Neural crest cell (in vitro differentiated cells): Measurements from ENCODE around the gene LUZP4. TPM values are rescaled to one million over a fixed set of nuclear protein-coding genes. Genes with fewer than 3 reads are reported as not detected.
A peak's percentile ranks its signal among the peaks of the same experiment; 100 is the strongest.
"Not testable (repeated sequence)": the region's sequence is repeated elsewhere in the genome, so short reads cannot be mapped to it uniquely, and the experiment has no call there.

ENCODE experiments used
- DNase-seq: peaks from one replicate; pipeline ENCODE4 v3.0.0; 2021; ENCODE audit warnings: low read depth, mixed read lengths, low spot score
- H3K27ac Mint-ChIP-seq: one replicate; pipeline ENCODE4 v1.8.0; 2021; ENCODE audit warnings: mild to moderate bottlenecking, mixed read lengths; ENCODE audit not compliant: unreplicated experiment
- H3K27me3 Mint-ChIP-seq: 2 replicates; pipeline ENCODE4 v1.8.0; 2021; ENCODE audit warnings: low read depth, mild to moderate bottlenecking, mixed read lengths
- H3K36me3 Mint-ChIP-seq: 2 replicates; pipeline ENCODE4 v1.8.0; 2021; ENCODE audit warnings: low read depth, mild to moderate bottlenecking, mixed read lengths
- H3K4me1 Mint-ChIP-seq: 2 replicates; pipeline ENCODE4 v1.8.0; 2021; ENCODE audit warnings: mixed read lengths
- H3K4me3 Mint-ChIP-seq: one replicate; pipeline ENCODE4 v1.8.0; 2021; ENCODE audit warnings: mild to moderate bottlenecking, mixed read lengths
- H3K9me3 Mint-ChIP-seq: 2 replicates; pipeline ENCODE4 v1.8.0; 2021; ENCODE audit warnings: mixed read lengths
- CTCF ChIP-seq: fragments of 200-600 bp; sonication (generic); conservative IDR thresholded peaks from 2 replicates; pipeline ENCODE4 v1.5.0; 2021; ENCODE audit warnings: antibody characterized with exemption, mild to moderate bottlenecking
- total RNA-seq: library from RNA; stranded (reverse); gene quantifications from 2 replicates; pipeline ENCODE4 v1.2.1, GENCODE V29; 2021

The LUZP4 gene
- total RNA-seq, 1 donor from 2014 or later: not detected

- Mint-ChIP-seq H3K36me3 (peaks cover 9% of the 10 kb centered on the region), H3K27me3 (no peaks in the 10 kb centered on the region), H3K9me3 (peaks cover 13% of the 10 kb centered on the region), H3K4me3 (no peak overlapping the region), H3K4me1 (peaks cover 46% of the 10 kb centered on the region), H3K27ac (peak overlapping the region; percentile 92)
- no peak for TF ChIP-seq CTCF
- DNase-seq: no peak
Observed at GRCh38 chrX:115345615-115346014, 56.1 kb downstream of the LUZP4 start.

GRCh38 chrX:115346738-115347137 lies 57.2 kb downstream of the LUZP4 start:
- not testable (repeated sequence) for DNase-seq, H3K4me3 Mint-ChIP-seq, H3K27me3 Mint-ChIP-seq, H3K36me3 Mint-ChIP-seq, H3K27ac Mint-ChIP-seq
- Mint-ChIP-seq H3K4me1 (peaks cover 36% of the 10 kb centered on the region), H3K9me3 (peaks cover 13% of the 10 kb centered on the region)

GRCh38 chrX:115348446-115349225 lies 59.1 kb downstream of the LUZP4 start:
- Mint-ChIP-seq H3K4me3 (no peak overlapping the region), H3K9me3 (peaks cover 13% of the 10 kb centered on the region), H3K4me1 (peaks cover 31% of the 10 kb centered on the region), H3K27me3 (no peaks in the 10 kb centered on the region), H3K27ac (no peak overlapping the region), H3K36me3 (peaks cover 9% of the 10 kb centered on the region)
- no peak for DNase-seq
- no peak for TF ChIP-seq CTCF

GRCh38 chrX:115350711-115351381 lies 61.3 kb downstream of the LUZP4 start:
- H3K4me1 Mint-ChIP-seq: peaks cover 16% of the 10 kb centered on the region
- TF ChIP-seq CTCF: no peak
- H3K36me3 Mint-ChIP-seq: peaks cover 9% of the 10 kb centered on the region
- no peaks in the 10 kb centered on the region for H3K27me3 Mint-ChIP-seq
- H3K27ac Mint-ChIP-seq: no peak overlapping the region
- H3K9me3 Mint-ChIP-seq: peaks cover 13% of the 10 kb centered on the region
- H3K4me3 Mint-ChIP-seq: no peak overlapping the region
- no peak for DNase-seq

- no peaks in the 10 kb centered on the region for H3K9me3 Mint-ChIP-seq
- no peaks in the 10 kb centered on the region for H3K36me3 Mint-ChIP-seq
- peaks cover 14% of the 10 kb centered on the region for H3K4me1 Mint-ChIP-seq
- no peak for TF ChIP-seq CTCF
- H3K27me3 Mint-ChIP-seq: no peaks in the 10 kb centered on the region
- DNase-seq: no peak
- no peak overlapping the region for H3K4me3 Mint-ChIP-seq
- no peak overlapping the region for H3K27ac Mint-ChIP-seq
Observed at GRCh38 chrX:115356369-115356768, 66.9 kb downstream of the LUZP4 start.

Other genes with a start within 250 kb of the LUZP4 start
- not detected in 2 replicates for gene RBMXL3, start 100.3 kb upstream of the LUZP4 start, total RNA-seq
- 16.3 and 16.4 TPM in 2 replicates for gene LRCH2, start 55.6 kb upstream of the LUZP4 start, total RNA-seq